DOHH2 (cell line): ENCODE results near the gene HENMT1.

Experiments
- H3F3A ChIP-seq: fragments of 200-600 bp; sonication (generic), shearing (Covaris generic); 2 replicates; pipeline ENCODE4 v1.6.0; 2016; ENCODE audit warnings: antibody characterized with exemption, mild to moderate bottlenecking; ENCODE audit not compliant: control insufficient read depth, insufficient read depth
- H3K27ac ChIP-seq: fragments of 200-600 bp; sonication (generic); 2 replicates; pipeline ENCODE4 v1.5.1; 2014; ENCODE audit warnings: low read depth, mild to moderate bottlenecking, low read length, moderate library complexity
- H3K27me3 ChIP-seq: fragments of 200-600 bp; sonication (generic); 2 replicates; pipeline ENCODE4 v1.6.1; 2014; ENCODE audit warnings: mild to moderate bottlenecking, low read length, mixed read lengths; ENCODE audit not compliant: control insufficient read depth
- H3K36me3 ChIP-seq: fragments of 200-600 bp; sonication (generic); 2 replicates; pipeline ENCODE4 v1.6.1; 2014; ENCODE audit warnings: mild to moderate bottlenecking, low read length, moderate library complexity, mixed read lengths; ENCODE audit not compliant: control insufficient read depth
- H3K4me1 ChIP-seq: fragments of 200-600 bp; sonication (generic); 2 replicates; pipeline ENCODE4 v1.6.1; 2014; ENCODE audit warnings: mild to moderate bottlenecking, low read length, mixed read lengths; ENCODE audit not compliant: control insufficient read depth
- H3K4me2 ChIP-seq: fragments of 200-600 bp; sonication (generic); 2 replicates; pipeline ENCODE4 v1.6.0; 2014; ENCODE audit warnings: mild to moderate bottlenecking, low read length, moderate library complexity
- H3K4me3 ChIP-seq: fragments of 200-600 bp; sonication (generic); 2 replicates; pipeline ENCODE4 v1.5.1; 2014; ENCODE audit warnings: mild to moderate bottlenecking, low read length, mixed read lengths
- H3K79me2 ChIP-seq: fragments of 200-600 bp; sonication (generic); 2 replicates; pipeline ENCODE4 v1.6.1; 2014; ENCODE audit warnings: mild to moderate bottlenecking, low read length, mixed read lengths; ENCODE audit not compliant: control insufficient read depth
- H3K9me2 ChIP-seq: fragments of 200-600 bp; sonication (generic); replicated peaks from 2 replicates; pipeline ENCODE4 v1.6.1; 2014; ENCODE audit warnings: mild to moderate bottlenecking, low read length, mixed read lengths; ENCODE audit not compliant: control insufficient read depth
- H3K9me3 ChIP-seq: fragments of 200-600 bp; sonication (generic); 2 replicates; pipeline ENCODE4 v1.6.1; 2014; ENCODE audit warnings: antibody characterized with exemption, low read length, mixed read lengths; ENCODE audit not compliant: control insufficient read depth, insufficient read depth
- H4K20me1 ChIP-seq: fragments of 200-600 bp; sonication (generic); 2 replicates; pipeline ENCODE4 v1.6.0; 2014; ENCODE audit warnings: low read depth, mild to moderate bottlenecking, antibody characterized with exemption, low read length, moderate library complexity; ENCODE audit not compliant: control insufficient read depth, insufficient read depth
- CTCF ChIP-seq: fragments of 200-600 bp; sonication (generic); IDR thresholded peaks from one replicate; pipeline ENCODE4 v1.5.1; 2014; ENCODE audit warnings: antibody characterized with exemption, mild to moderate bottlenecking, low read depth, low read length; ENCODE audit not compliant: poor library complexity, severe bottlenecking
- EZH2phosphoT487 ChIP-seq: fragments of 200-600 bp; sonication (generic); IDR thresholded peaks from 2 replicates; pipeline ENCODE4 v1.6.1; 2017; ENCODE audit warnings: borderline replicate concordance, mild to moderate bottlenecking, antibody characterized with exemption, low read length, moderate library complexity, mixed read lengths

HENMT1 gene

GRCh38 chr1:108611984-108612383 lies 48.9 kb downstream of the HENMT1 start:
- Histone ChIP-seq H3K4me3 (no peak overlapping the region), H3F3A (no peaks in the 10 kb centered on the region), H3K9me3 (no peaks in the 10 kb centered on the region), H3K4me2 (no peak overlapping the region), H3K9me2 (no peaks in the 10 kb centered on the region), H3K4me1 (no peaks in the 10 kb centered on the region), H3K36me3 (0 out of 2 replicates have a peak, but pooled peaks cover 5% of the 10 kb centered on the region), H4K20me1 (no peaks in the 10 kb centered on the region), H3K27me3 (no peaks in the 10 kb centered on the region), H3K27ac (no peak overlapping the region), H3K79me2 (no peaks in the 10 kb centered on the region)
- TF ChIP-seq EZH2phosphoT487 (no peak), CTCF (no peak)

GRCh38 chr1:108610073-108610472 lies 50.8 kb downstream of the HENMT1 start:
- H3F3A ChIP-seq = no peaks in the 10 kb centered on the region
- H4K20me1 ChIP-seq = no peaks in the 10 kb centered on the region
- no peak overlapping the region for H3K4me3 ChIP-seq
- no peaks in the 10 kb centered on the region for H3K79me2 ChIP-seq
- no peak overlapping the region for H3K4me2 ChIP-seq
- TF ChIP-seq CTCF (no peak), EZH2phosphoT487 (no peak)
- no peaks in the 10 kb centered on the region for H3K27me3 ChIP-seq
- H3K36me3 ChIP-seq = 0 out of 2 replicates have a peak, but pooled peaks cover 5% of the 10 kb centered on the region
- H3K9me2 ChIP-seq = no peaks in the 10 kb centered on the region
- no peaks in the 10 kb centered on the region for H3K4me1 ChIP-seq
- no peak overlapping the region for H3K27ac ChIP-seq
- no peaks in the 10 kb centered on the region for H3K9me3 ChIP-seq

GRCh38 chr1:108609483-108610049 lies 51.3 kb downstream of the HENMT1 start:
- H3K4me1 ChIP-seq = no peaks in the 10 kb centered on the region
- 0 out of 2 replicates have a peak, but pooled peaks cover 5% of the 10 kb centered on the region for H3K36me3 ChIP-seq
- TF ChIP-seq EZH2phosphoT487 = no peak
- no peak for TF ChIP-seq CTCF
- no peaks in the 10 kb centered on the region for H3F3A ChIP-seq
- H3K79me2 ChIP-seq = no peaks in the 10 kb centered on the region
- no peak overlapping the region for H3K4me3 ChIP-seq
- H3K9me2 ChIP-seq = no peaks in the 10 kb centered on the region
- no peak overlapping the region for H3K27ac ChIP-seq
- no peaks in the 10 kb centered on the region for H3K9me3 ChIP-seq
- H3K27me3 ChIP-seq = no peaks in the 10 kb centered on the region
- H4K20me1 ChIP-seq = no peaks in the 10 kb centered on the region
- no peak overlapping the region for H3K4me2 ChIP-seq
